ENCODE measurements around the gene SPEG.

Gene SPEG

DNA sequence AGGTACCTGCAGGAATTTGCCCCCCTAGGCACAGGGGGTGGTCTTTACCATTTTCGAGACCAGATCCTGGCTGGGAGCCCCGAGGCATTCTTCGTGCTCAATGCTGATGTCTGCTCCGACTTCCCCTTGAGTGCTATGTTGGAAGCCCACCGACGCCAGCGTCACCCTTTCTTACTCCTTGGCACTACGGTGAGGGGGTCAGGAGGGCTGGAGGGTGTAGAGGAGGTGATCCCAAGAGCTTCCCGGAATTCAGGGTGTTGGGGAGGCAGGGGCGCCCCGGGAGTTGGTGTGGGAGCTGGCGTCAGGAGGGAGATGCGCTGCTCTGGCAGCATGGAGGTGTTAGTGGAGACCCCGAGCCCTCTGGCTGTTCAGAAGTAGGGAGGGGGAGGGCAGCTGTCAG is 67.2 kb downstream of the SPEG start:
- no peak for TF ChIP-seq RAD21 (IDR thresholded peaks at IDR 0.05; ENCODE audit: low read depth)
- no peak for TF ChIP-seq CREB1 (IDR thresholded peaks at IDR 0.05; ENCODE audit: low read depth)
- no peak for TF ChIP-seq ZBTB7A (IDR thresholded peaks at IDR 0.05; ENCODE audit: low read depth)
- TF ChIP-seq EP300 (IDR thresholded peaks at IDR 0.05; ENCODE audit: borderline replicate concordance): no peak
- TF ChIP-seq, protein P1, sequence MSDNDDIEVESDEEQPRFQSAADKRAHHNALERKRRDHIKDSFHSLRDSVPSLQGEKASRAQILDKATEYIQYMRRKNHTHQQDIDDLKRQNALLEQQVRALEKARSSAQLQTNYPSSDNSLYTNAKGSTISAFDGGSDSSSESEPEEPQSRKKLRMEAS (IDR thresholded peaks at IDR 0.05): no peak
- TF ChIP-seq YY1 (IDR thresholded peaks at IDR 0.05; ENCODE audit: low read depth): no peak

DNA sequence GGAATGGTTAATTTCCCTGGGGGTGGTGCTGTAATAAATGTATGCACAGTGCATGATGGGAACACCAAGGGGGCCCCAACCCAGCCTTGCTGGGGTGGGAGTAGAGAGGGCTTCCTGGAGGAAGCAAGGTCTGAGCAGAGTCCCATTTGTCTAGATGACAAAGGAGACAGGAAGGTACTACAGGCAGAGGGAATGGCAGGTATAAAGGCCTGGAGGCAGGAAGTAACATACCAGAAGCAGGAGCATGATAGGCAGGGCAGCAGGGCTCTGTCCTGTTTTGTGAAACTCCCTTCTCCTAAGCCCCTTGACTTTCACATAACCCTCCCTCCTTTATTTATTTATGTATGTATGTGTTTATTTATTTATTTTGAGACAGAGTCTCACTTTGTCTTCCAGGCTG is 68.0 kb downstream of the SPEG start:
- TF ChIP-seq EGR1 (IDR thresholded peaks at IDR 0.05): no peak
- TF ChIP-seq, protein P1 (IDR thresholded peaks at IDR 0.05): no peak

DNA sequence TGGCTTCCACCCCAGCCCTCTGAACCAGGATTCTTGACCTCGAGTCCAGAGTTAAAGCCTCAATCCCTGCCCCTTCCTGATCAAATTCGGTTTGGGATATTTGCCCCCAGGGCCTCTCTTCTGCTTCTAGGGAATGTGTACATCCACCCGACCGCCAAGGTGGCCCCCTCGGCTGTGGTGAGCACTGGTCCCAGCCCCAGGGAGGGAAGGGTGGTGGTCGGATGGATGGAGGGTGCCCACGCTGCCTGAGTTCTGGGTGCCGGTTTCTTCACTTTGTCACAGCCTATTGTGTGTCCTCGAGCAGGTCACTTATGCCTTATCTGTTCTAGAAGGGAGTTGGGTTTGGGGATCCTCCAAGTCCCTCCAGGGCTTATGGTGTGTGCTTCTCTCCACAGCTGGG is 70.9 kb downstream of the SPEG start:
- TF ChIP-seq ZBTB7A (IDR thresholded peaks at IDR 0.05; ENCODE audit: low read depth): no peak
- TF ChIP-seq, protein P2, sequence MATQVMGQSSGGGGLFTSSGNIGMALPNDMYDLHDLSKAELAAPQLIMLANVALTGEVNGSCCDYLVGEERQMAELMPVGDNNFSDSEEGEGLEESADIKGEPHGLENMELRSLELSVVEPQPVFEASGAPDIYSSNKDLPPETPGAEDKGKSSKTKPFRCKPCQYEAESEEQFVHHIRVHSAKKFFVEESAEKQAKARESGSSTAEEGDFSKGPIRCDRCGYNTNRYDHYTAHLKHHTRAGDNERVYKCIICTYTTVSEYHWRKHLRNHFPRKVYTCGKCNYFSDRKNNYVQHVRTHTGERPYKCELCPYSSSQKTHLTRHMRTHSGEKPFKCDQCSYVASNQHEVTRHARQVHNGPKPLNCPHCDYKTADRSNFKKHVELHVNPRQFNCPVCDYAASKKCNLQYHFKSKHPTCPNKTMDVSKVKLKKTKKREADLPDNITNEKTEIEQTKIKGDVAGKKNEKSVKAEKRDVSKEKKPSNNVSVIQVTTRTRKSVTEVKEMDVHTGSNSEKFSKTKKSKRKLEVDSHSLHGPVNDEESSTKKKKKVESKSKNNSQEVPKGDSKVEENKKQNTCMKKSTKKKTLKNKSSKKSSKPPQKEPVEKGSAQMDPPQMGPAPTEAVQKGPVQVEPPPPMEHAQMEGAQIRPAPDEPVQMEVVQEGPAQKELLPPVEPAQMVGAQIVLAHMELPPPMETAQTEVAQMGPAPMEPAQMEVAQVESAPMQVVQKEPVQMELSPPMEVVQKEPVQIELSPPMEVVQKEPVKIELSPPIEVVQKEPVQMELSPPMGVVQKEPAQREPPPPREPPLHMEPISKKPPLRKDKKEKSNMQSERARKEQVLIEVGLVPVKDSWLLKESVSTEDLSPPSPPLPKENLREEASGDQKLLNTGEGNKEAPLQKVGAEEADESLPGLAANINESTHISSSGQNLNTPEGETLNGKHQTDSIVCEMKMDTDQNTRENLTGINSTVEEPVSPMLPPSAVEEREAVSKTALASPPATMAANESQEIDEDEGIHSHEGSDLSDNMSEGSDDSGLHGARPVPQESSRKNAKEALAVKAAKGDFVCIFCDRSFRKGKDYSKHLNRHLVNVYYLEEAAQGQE (IDR thresholded peaks at IDR 0.05; ENCODE audit: low read depth): no peak
- TF ChIP-seq FOXM1 (IDR thresholded peaks at IDR 0.05; ENCODE audit: borderline replicate concordance, low read depth): no peak
- no peak for TF ChIP-seq CEBPB (IDR thresholded peaks at IDR 0.05)
- no peak for TF ChIP-seq CREB1 (IDR thresholded peaks at IDR 0.05; ENCODE audit: low read depth)
- TF ChIP-seq YY1 (IDR thresholded peaks at IDR 0.05; ENCODE audit: low read depth): no peak
- no peak for TF ChIP-seq EP300 (IDR thresholded peaks at IDR 0.05; ENCODE audit: borderline replicate concordance)
- TF ChIP-seq, protein P1 (IDR thresholded peaks at IDR 0.05): no peak
- TF ChIP-seq RAD21 (IDR thresholded peaks at IDR 0.05; ENCODE audit: low read depth): no peak
- no peak for TF ChIP-seq NFIC (IDR thresholded peaks at IDR 0.05)
- no peak for TF ChIP-seq TCF12 (IDR thresholded peaks at IDR 0.05; ENCODE audit: low read depth)
- TF ChIP-seq, protein P3, sequence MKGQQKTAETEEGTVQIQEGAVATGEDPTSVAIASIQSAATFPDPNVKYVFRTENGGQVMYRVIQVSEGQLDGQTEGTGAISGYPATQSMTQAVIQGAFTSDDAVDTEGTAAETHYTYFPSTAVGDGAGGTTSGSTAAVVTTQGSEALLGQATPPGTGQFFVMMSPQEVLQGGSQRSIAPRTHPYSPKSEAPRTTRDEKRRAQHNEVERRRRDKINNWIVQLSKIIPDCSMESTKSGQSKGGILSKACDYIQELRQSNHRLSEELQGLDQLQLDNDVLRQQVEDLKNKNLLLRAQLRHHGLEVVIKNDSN (IDR thresholded peaks at IDR 0.05): no peak
- TF ChIP-seq TEAD4 (IDR thresholded peaks at IDR 0.05): no peak
- TF ChIP-seq TAF1 (IDR thresholded peaks at IDR 0.05; ENCODE audit: low read depth): no peak
- no peak for TF ChIP-seq EGR1 (IDR thresholded peaks at IDR 0.05)

DNA sequence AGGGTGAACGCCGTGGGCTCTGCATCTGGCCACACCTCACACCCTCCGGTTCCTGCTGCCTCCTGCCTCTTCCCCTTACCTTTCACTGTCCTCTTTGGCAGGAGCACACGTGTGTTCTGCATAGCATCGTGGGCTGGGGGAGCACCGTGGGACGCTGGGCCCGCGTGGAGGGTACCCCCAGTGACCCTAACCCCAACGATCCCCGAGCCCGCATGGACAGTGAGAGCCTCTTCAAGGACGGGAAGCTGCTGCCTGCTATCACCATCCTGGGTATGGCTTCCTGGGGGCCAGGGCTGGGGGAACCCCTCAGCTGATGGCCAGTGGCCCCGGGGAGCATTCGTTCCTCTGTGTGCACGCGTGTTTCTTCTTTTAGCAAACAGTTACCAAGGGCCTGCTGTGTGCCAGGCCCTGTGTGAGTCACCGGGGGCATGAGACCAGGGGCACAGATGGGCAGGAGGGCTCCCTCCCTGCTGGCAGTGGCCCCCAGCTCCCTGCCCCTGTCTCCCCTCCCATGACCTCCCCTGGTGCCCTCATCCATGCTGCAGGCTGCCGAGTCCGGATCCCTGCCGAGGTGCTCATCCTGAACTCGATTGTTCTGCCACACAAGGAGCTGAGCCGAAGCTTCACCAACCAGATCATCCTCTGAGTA is 71.6 kb downstream of the SPEG start:
- TF ChIP-seq, protein P2 (IDR thresholded peaks at IDR 0.05; ENCODE audit: low read depth): no peak
- no peak for TF ChIP-seq TAF1 (IDR thresholded peaks at IDR 0.05; ENCODE audit: low read depth)
- no peak for TF ChIP-seq TEAD4 (IDR thresholded peaks at IDR 0.05)
- no peak for TF ChIP-seq CEBPB (IDR thresholded peaks at IDR 0.05)
- TF ChIP-seq, protein P1 (IDR thresholded peaks at IDR 0.05): no peak
- TF ChIP-seq YY1 (IDR thresholded peaks at IDR 0.05; ENCODE audit: low read depth): no peak
- TF ChIP-seq TCF12 (IDR thresholded peaks at IDR 0.05; ENCODE audit: low read depth): no peak
- no peak for TF ChIP-seq EP300 (IDR thresholded peaks at IDR 0.05; ENCODE audit: borderline replicate concordance)
- TF ChIP-seq, protein P3 (IDR thresholded peaks at IDR 0.05): no peak
- no peak for TF ChIP-seq RAD21 (IDR thresholded peaks at IDR 0.05; ENCODE audit: low read depth)
- no peak for TF ChIP-seq ZBTB7A (IDR thresholded peaks at IDR 0.05; ENCODE audit: low read depth)
- TF ChIP-seq FOXM1 (IDR thresholded peaks at IDR 0.05; ENCODE audit: borderline replicate concordance, low read depth): no peak
- TF ChIP-seq CREB1 (IDR thresholded peaks at IDR 0.05; ENCODE audit: low read depth): no peak
- TF ChIP-seq EGR1 (IDR thresholded peaks at IDR 0.05): no peak
- no peak for TF ChIP-seq NFIC (IDR thresholded peaks at IDR 0.05)

DNA sequence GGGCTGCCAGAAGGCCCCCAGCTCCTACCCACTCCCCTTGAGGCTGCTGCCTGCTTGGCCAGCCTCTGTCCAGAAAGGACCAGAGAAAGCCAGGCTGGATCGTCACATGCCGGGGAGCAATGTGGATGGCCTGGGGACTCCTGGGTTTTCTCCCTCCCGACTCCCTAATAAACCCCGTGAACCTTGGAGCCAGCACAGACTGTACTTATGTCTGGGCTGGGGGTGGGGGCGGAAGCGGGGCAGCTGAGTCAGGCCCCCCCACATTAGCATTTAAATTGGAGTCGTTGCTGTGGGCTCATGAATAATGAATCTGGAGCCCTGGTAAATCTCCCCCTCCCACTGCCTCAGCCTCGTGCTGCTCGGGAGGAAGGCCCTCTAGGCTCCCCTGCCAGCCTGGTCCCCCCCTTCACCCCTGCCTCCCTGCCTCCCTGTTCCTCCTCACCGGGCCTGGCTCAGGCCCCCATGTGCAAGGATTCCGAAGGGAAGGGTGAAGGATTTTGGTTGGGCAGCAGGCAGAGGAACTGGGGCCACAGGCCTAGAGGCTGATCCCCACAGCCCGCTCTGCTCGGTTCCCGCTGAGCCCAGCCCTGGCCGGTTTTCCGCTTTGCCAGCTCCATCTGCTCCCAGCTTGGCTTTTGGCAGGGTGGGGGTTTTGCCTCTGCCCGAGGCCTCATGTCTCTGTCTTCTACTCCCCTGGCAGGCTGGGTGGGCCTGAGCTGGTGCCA is 72.3 kb downstream of the SPEG start:
- TF ChIP-seq CEBPB (IDR thresholded peaks at IDR 0.05): no peak
- TF ChIP-seq TAF1 (IDR thresholded peaks at IDR 0.05; ENCODE audit: low read depth): no peak
- no peak for TF ChIP-seq TEAD4 (IDR thresholded peaks at IDR 0.05)
- TF ChIP-seq, protein P1 (IDR thresholded peaks at IDR 0.05): no peak
- no peak for TF ChIP-seq YY1 (IDR thresholded peaks at IDR 0.05; ENCODE audit: low read depth)
- no peak for TF ChIP-seq NFIC (IDR thresholded peaks at IDR 0.05)
- TF ChIP-seq, protein P3 (IDR thresholded peaks at IDR 0.05): no peak
- no peak for TF ChIP-seq ZBTB7A (IDR thresholded peaks at IDR 0.05; ENCODE audit: low read depth)
- no peak for TF ChIP-seq TCF12 (IDR thresholded peaks at IDR 0.05; ENCODE audit: low read depth)
- no peak for TF ChIP-seq EP300 (IDR thresholded peaks at IDR 0.05; ENCODE audit: borderline replicate concordance)
- no peak for TF ChIP-seq CREB1 (IDR thresholded peaks at IDR 0.05; ENCODE audit: low read depth)
- TF ChIP-seq, protein P2 (IDR thresholded peaks at IDR 0.05; ENCODE audit: low read depth): no peak
- no peak for TF ChIP-seq FOXM1 (IDR thresholded peaks at IDR 0.05; ENCODE audit: borderline replicate concordance, low read depth)
- no peak for TF ChIP-seq RAD21 (IDR thresholded peaks at IDR 0.05; ENCODE audit: low read depth)
- no peak for TF ChIP-seq EGR1 (IDR thresholded peaks at IDR 0.05)
